HUDEP-2 (cell line): ENCODE measurements around the gene GPATCH2L.

Experiments used
- DNase-seq, 76 experiments: peaks; one replicate each; lab custom pipeline; 2025; ENCODE audit not compliant: unreplicated experiment in 76 of 76; lab: John Stamatoyannopoulos, UW

GPATCH2L gene

GRCh38 chr14:76151398-76152332, at the start of gene GPATCH2L:
GPATCH2L (plus strand) TSS chr14:76151922; CDS start chr14:76154364, 2,442 bp downstream.
- peak in 75 of 76 experiments; percentile 26 to 96 (median 89) for DNase-seq

- no peak for DNase-seq
These were observed 46.8 kb upstream of the GPATCH2L start for GRCh38 chr14:76104802-76105355.

- DNase-seq, result no peak
These were observed 45.5 kb upstream of the GPATCH2L start for GRCh38 chr14:76106188-76106587.

GRCh38 chr14:76109087-76109880, 42.4 kb upstream of the GPATCH2L start:
- DNase-seq, result no peak

GRCh38 chr14:76112889-76113624, 38.7 kb upstream of the GPATCH2L start:
- no peak for DNase-seq

- DNase-seq, result no peak
These were observed 38.0 kb upstream of the GPATCH2L start for GRCh38 chr14:76113691-76114090.

- DNase-seq, result no peak
These were observed 36.7 kb upstream of the GPATCH2L start for GRCh38 chr14:76115010-76115422.

- no peak for DNase-seq
These were observed 33.8 kb upstream of the GPATCH2L start for GRCh38 chr14:76117789-76118484.

- DNase-seq, result no peak
These were observed 33.1 kb upstream of the GPATCH2L start for GRCh38 chr14:76118594-76118993.

- DNase-seq, result no peak
These were observed 30.5 kb upstream of the GPATCH2L start for GRCh38 chr14:76121089-76121748.

GRCh38 chr14:76123426-76124225, 28.1 kb upstream of the GPATCH2L start:
- DNase-seq, result no peak

- DNase-seq, result no peak
These were observed 26.2 kb upstream of the GPATCH2L start for GRCh38 chr14:76125511-76125910.

- no peak for DNase-seq
These were observed 25.6 kb upstream of the GPATCH2L start for GRCh38 chr14:76126076-76126475.

- DNase-seq, result no peak
These were observed 21.7 kb upstream of the GPATCH2L start for GRCh38 chr14:76129851-76130576.

GRCh38 chr14:76131071-76131965, 20.4 kb upstream of the GPATCH2L start:
- no peak for DNase-seq

- DNase-seq, result peak in 8 of 76 experiments; percentile 2 to 24 (median 14)
These were observed 18.6 kb upstream of the GPATCH2L start for GRCh38 chr14:76133103-76133502.

- DNase-seq, result no peak
These were observed 17.5 kb upstream of the GPATCH2L start for GRCh38 chr14:76134231-76134630.
